GM18502 (cell line): ENCODE measurements around the gene EXOC3.
"Not testable (repeated sequence)": the region's sequence is repeated elsewhere in the genome, so short reads cannot be mapped to it uniquely, and the experiment has no call there.

Source experiments
- ATAC-seq: cut with Tn5 transposase; IDR thresholded peaks from one replicate; pipeline ENCODE4 v1.9.1; 2021; ENCODE audit warnings: mild to moderate bottlenecking; ENCODE audit not compliant: unreplicated experiment, poor library complexity

The EXOC3 gene

GRCh38 chr5:442335-443238 is at the start of gene EXOC3:
EXOC3 (plus strand) TSS chr5:443176; CDS start chr5:446206, 3,030 bp downstream.
- ATAC-seq = peak; percentile 83

- ATAC-seq = no peak
Measured at GRCh38 chr5:393846-394275, 49.1 kb upstream of the EXOC3 start.

- ATAC-seq = no peak
Measured at GRCh38 chr5:394671-395155, 48.3 kb upstream of the EXOC3 start.

- no peak for ATAC-seq
Measured at GRCh38 chr5:395156-395920, 47.6 kb upstream of the EXOC3 start.

- ATAC-seq = no peak
Measured at GRCh38 chr5:395921-396530, 47.0 kb upstream of the EXOC3 start.

GRCh38 chr5:396531-396961 is 46.4 kb upstream of the EXOC3 start:
- ATAC-seq = no peak

GRCh38 chr5:398141-398474 is 44.9 kb upstream of the EXOC3 start:
- not testable (repeated sequence) for ATAC-seq

- no peak for ATAC-seq
Measured at GRCh38 chr5:398475-399295, 44.3 kb upstream of the EXOC3 start.

GRCh38 chr5:399296-400281 is 43.4 kb upstream of the EXOC3 start:
- ATAC-seq = peak; percentile 72

- peak; percentile 25 for ATAC-seq
Measured at GRCh38 chr5:400282-401145, 42.5 kb upstream of the EXOC3 start.

GRCh38 chr5:401146-402034 is 41.6 kb upstream of the EXOC3 start:
- no peak for ATAC-seq

GRCh38 chr5:402219-402614 is 40.8 kb upstream of the EXOC3 start:
- not testable (repeated sequence) for ATAC-seq

GRCh38 chr5:402615-403359 is 40.2 kb upstream of the EXOC3 start:
- peak; percentile 68 for ATAC-seq

GRCh38 chr5:403995-404394 is 39.0 kb upstream of the EXOC3 start:
- no peak for ATAC-seq

GRCh38 chr5:404666-405241 is 38.2 kb upstream of the EXOC3 start:
- ATAC-seq = no peak

GRCh38 chr5:405421-405820 is 37.6 kb upstream of the EXOC3 start:
- ATAC-seq = no peak
